ENCODE measurements around the gene KLRC3.
"Not testable (repeated sequence)": the region's sequence is repeated elsewhere in the genome, so short reads cannot be mapped to it uniquely, and the experiment has no call there.

KLRC3 gene

GRCh38 chr12:10420334-10420733, at the start of gene KLRC3:
Gene KLRC3, minus strand, starts transcription at chr12:10420595. Its CDS starts 45 bp downstream, at chr12:10420550.
- not testable (repeated sequence) for DNase-seq (ENCODE audit: low read depth); H3K4me3 ChIP-seq (ENCODE audit: low read length)

- no peak for DNase-seq (ENCODE audit: low read depth)
- TF ChIP-seq, protein P1, sequence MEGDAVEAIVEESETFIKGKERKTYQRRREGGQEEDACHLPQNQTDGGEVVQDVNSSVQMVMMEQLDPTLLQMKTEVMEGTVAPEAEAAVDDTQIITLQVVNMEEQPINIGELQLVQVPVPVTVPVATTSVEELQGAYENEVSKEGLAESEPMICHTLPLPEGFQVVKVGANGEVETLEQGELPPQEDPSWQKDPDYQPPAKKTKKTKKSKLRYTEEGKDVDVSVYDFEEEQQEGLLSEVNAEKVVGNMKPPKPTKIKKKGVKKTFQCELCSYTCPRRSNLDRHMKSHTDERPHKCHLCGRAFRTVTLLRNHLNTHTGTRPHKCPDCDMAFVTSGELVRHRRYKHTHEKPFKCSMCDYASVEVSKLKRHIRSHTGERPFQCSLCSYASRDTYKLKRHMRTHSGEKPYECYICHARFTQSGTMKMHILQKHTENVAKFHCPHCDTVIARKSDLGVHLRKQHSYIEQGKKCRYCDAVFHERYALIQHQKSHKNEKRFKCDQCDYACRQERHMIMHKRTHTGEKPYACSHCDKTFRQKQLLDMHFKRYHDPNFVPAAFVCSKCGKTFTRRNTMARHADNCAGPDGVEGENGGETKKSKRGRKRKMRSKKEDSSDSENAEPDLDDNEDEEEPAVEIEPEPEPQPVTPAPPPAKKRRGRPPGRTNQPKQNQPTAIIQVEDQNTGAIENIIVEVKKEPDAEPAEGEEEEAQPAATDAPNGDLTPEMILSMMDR (conservative IDR thresholded peaks at IDR 0.05; ENCODE audit: low read depth, low read length), result no peak
- no peak overlapping the region for H3K4me3 ChIP-seq (ENCODE audit: low read length)
Observed at GRCh38 chr12:10469701-10470100, 49.3 kb upstream of the KLRC3 start.

DNA sequence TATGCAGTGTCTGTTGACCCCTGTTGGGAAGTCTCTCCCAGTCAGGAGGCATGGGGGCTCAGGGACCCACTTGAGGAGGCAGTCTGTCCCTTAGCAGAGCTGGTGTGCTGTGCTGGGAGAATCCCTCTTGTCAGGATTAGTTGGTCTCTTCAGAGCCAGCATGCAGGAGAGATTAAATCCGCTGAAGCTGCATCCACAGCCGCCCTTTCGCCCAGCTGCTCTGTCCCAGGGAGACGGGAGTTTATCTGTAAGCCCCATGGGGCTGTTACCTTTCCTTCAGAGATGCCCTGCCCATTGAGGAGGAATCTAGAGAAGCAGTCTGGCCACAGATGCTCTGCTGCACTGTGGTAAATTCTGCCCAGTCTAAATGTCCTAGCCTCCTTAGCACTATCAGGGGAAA, 45.9 kb upstream of the KLRC3 start:
- no peak for DNase-seq (ENCODE audit: low read depth)
- no peak overlapping the region for H3K4me3 ChIP-seq (ENCODE audit: low read length)
- TF ChIP-seq, protein P1 (conservative IDR thresholded peaks at IDR 0.05; ENCODE audit: low read depth, low read length), result no peak

DNA sequence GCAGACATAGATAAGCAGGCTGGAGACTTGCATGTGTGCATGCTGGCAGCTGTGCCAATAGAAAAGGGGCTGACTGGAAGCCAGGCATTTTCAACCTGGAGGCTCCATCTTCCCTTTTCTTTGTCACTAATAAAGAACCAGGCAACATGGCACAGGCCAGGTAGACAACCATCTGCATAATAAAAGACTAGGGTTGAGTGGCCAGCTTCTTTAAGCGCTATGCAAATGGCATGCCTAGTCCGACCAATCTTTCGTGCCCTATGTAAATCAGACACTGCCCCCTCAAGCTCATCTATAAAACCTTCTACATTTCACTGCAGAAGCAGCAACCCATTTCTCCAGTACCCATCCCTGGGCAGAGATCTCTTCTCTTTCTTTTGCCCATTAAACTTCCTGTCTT, 37.4 kb upstream of the KLRC3 start:
- DNase-seq (ENCODE audit: low read depth), result no peak
- TF ChIP-seq, protein P1 (conservative IDR thresholded peaks at IDR 0.05; ENCODE audit: low read depth, low read length), result no peak
- no peak overlapping the region for H3K4me3 ChIP-seq (ENCODE audit: low read length)

GRCh38 chr12:10456856-10457255, 36.5 kb upstream of the KLRC3 start:
- TF ChIP-seq, protein P1 (conservative IDR thresholded peaks at IDR 0.05; ENCODE audit: low read depth, low read length), result no peak
- H3K4me3 ChIP-seq (ENCODE audit: low read length), result no peak overlapping the region
- DNase-seq (ENCODE audit: low read depth), result no peak

DNA sequence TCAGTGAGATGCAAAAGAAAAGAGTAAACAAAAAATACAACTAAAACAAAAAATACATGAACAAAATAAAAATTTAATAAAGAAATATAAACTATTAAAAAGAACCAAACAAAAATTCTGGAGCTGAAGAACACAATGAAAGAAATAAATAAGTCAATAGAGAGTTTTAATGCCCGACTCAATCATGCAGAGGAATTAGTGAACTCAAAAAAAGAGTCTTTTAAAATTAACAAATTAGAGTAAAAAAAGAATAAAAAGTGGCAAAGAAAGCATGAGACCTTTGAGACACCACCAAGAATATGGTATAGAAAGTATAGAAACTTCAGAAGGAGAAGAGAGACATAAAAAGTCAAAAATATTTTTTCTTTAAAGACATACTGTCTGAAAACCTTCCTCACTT, 35.4 kb upstream of the KLRC3 start:
- H3K4me3 ChIP-seq (ENCODE audit: low read length), result no peak overlapping the region
- TF ChIP-seq, protein P1 (conservative IDR thresholded peaks at IDR 0.05; ENCODE audit: low read depth, low read length), result no peak
- DNase-seq (ENCODE audit: low read depth), result no peak

DNA sequence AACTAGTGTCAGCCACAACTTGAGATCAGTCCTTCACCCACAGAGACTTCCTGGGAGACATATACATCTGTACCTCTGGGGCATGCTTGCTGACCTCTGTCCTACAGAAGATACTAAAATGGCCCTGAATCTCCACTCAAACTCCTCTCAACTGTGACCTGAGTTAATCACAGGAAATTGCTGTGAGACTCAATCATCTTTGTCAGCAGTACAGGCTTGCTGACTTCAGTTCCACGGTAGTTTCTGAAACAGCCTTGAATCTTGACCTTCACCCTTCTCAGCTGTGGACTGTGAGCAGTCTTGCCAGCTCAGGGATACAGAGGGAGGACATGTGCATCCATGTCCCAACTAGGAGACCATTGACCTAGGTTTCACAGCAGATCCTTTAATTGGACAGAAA, 34.1 kb upstream of the KLRC3 start:
- H3K4me3 ChIP-seq (ENCODE audit: low read length), result no peak overlapping the region
- DNase-seq (ENCODE audit: low read depth), result no peak
- TF ChIP-seq, protein P1 (conservative IDR thresholded peaks at IDR 0.05; ENCODE audit: low read depth, low read length), result no peak

GRCh38 chr12:10453156-10453555, 32.8 kb upstream of the KLRC3 start, which contains the start of gene KLRC1:
Gene KLRC1, minus strand, starts transcription at chr12:10453377. Its CDS starts 2,221 bp downstream, at chr12:10451156.
- TF ChIP-seq, protein P1 (conservative IDR thresholded peaks at IDR 0.05; ENCODE audit: low read depth, low read length), result no peak
- DNase-seq (ENCODE audit: low read depth), result no peak
- H3K4me3 ChIP-seq (ENCODE audit: low read length), result no peak within 1 kb of the TSS
